CD4-positive, alpha-beta T cell treated with Interferon gamma for 1 hour (primary cell): ENCODE measurements around the gene USP17L26.
"Not testable (repeated sequence)": the region's sequence is repeated elsewhere in the genome, so short reads cannot be mapped to it uniquely, and the experiment has no call there.

Source experiments
- DNase-seq: peaks from one replicate; pipeline ENCODE4 v3.0.0-alpha.2; 2020

USP17L26 gene

GRCh38 chr4:9334358-9334757 is at the start of gene USP17L26:
USP17L26 (plus strand) TSS chr4:9334658; CDS start chr4:9334658, 0 bp downstream.
- DNase-seq, result not testable (repeated sequence)

GRCh38 chr4:9324191-9324590 is 10.3 kb upstream of the USP17L26 start:
- DNase-seq, result not testable (repeated sequence)

- DNase-seq, result not testable (repeated sequence)
Observed at GRCh38 chr4:9324865-9325264, 9.6 kb upstream of the USP17L26 start, which contains the start of gene USP17L24. USP17L24 (plus strand) TSS chr4:9325165; CDS start chr4:9325165, 0 bp downstream.

GRCh38 chr4:9329611-9330010 is 4.8 kb upstream of the USP17L26 start, which contains the start of gene USP17L25:
USP17L25 (plus strand) TSS chr4:9329911; CDS start chr4:9329911, 0 bp downstream.
- not testable (repeated sequence) for DNase-seq

GRCh38 chr4:9339103-9339502 is 4.6 kb downstream of the USP17L26 start, which contains the start of gene USP17L5:
USP17L5 (plus strand) TSS chr4:9339403; CDS start chr4:9339403, 0 bp downstream.
- not testable (repeated sequence) for DNase-seq

GRCh38 chr4:9343848-9344247 is 9.4 kb downstream of the USP17L26 start, which contains the start of gene USP17L27:
USP17L27 (plus strand) TSS chr4:9344148; CDS start chr4:9344148, 0 bp downstream.
- not testable (repeated sequence) for DNase-seq

- not testable (repeated sequence) for DNase-seq
Observed at GRCh38 chr4:9348593-9348992, 14.1 kb downstream of the USP17L26 start, which contains the start of gene USP17L28. USP17L28 (plus strand) TSS chr4:9348893; CDS start chr4:9348893, 0 bp downstream.

GRCh38 chr4:9350866-9351265 is 16.4 kb downstream of the USP17L26 start:
- DNase-seq, result not testable (repeated sequence)

- not testable (repeated sequence) for DNase-seq
Observed at GRCh38 chr4:9353338-9353737, 18.9 kb downstream of the USP17L26 start, which contains the start of gene USP17L29. USP17L29 (plus strand) TSS chr4:9353638; CDS start chr4:9353638, 0 bp downstream.

GRCh38 chr4:9362829-9363228 is 28.4 kb downstream of the USP17L26 start, which contains the start of gene USP17L30:
USP17L30 (plus strand) TSS chr4:9363129; CDS start chr4:9363129, 0 bp downstream.
- DNase-seq, result not testable (repeated sequence)

- not testable (repeated sequence) for DNase-seq
Observed at GRCh38 chr4:9379881-9380280, 45.4 kb downstream of the USP17L26 start.

GRCh38 chr4:9381012-9381534 is 46.6 kb downstream of the USP17L26 start:
- DNase-seq, result peak; percentile 58

- no peak for DNase-seq
Observed at GRCh38 chr4:9384126-9384525, 49.7 kb downstream of the USP17L26 start.
